Measurements from ENCODE around the gene OPCML. TPM values are rescaled to one million over a fixed set of nuclear protein-coding genes. Genes with fewer than 3 reads are reported as not detected.

The OPCML gene
- total and polyA plus RNA-seq, 4 donors, result under 0.01 to 0.01 TPM; not detected in 2

DNA sequence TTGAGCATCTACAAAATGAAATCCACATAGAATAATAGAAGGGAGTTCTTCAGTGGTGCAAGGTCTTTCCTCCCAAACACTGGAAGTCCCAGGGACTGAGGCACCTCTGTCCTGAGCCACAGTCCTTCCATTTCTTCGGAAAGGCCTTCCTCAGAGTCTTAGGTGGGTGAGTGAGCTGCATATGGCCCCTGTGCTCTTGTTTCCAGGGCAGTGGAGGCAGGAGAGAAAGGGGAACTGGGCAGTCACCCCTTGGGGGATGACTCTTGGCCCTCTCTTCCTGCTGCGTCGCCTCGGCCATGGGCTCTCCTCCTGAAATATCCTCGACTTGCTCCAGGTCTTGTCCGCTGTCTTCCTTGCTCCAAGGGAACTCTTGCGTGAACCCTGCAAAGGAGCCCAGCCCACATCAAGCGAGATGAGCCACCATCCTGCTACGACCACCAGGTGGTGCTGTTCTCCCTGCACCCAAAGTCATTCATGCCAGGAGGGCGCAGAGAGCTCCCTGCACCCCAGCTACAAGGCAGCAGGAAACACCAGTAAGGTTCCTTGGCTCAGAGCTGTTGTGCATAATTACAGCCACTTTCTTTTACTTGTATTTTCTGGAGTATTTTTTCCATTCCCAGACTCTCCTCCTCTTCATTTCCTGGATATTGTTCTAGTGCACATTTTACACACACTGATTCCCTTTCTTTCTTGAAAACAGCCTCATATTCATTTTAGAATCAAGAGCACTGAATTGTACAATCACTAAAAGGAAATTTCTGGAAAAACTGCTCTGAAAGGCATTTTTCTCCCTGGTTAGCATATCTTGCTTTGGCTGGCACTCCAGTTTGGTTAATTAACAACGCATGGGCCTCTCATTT, 397.8 kb downstream of the OPCML start:
- 13% methylated on average over 11 of the region's 11 CpGs for WGBS
- H3K9me3 ChIP-seq (ENCODE audit: control insufficient read depth in 4 of 4, low read length in 3 of 4), result no peaks in the 10 kb centered on the region
- TF ChIP-seq HNF4G (IDR thresholded peaks at IDR 0.05) (no peak), FOXA2 (IDR thresholded peaks at IDR 0.05) (no peak), SP1 (IDR thresholded peaks at IDR 0.05) (no peak), YY1 (IDR thresholded peaks at IDR 0.05) (no peak), TAF1 (conservative IDR thresholded peaks at IDR 0.05) (no peak), HNF4A (conservative IDR thresholded peaks at IDR 0.05) (no peak), RAD21 (IDR thresholded peaks at IDR 0.05) (peak; percentile 77 to 86)
- TF ChIP-seq, protein P1, sequence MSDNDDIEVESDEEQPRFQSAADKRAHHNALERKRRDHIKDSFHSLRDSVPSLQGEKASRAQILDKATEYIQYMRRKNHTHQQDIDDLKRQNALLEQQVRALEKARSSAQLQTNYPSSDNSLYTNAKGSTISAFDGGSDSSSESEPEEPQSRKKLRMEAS (IDR thresholded peaks at IDR 0.05), result no peak
- TF ChIP-seq, protein P2, sequence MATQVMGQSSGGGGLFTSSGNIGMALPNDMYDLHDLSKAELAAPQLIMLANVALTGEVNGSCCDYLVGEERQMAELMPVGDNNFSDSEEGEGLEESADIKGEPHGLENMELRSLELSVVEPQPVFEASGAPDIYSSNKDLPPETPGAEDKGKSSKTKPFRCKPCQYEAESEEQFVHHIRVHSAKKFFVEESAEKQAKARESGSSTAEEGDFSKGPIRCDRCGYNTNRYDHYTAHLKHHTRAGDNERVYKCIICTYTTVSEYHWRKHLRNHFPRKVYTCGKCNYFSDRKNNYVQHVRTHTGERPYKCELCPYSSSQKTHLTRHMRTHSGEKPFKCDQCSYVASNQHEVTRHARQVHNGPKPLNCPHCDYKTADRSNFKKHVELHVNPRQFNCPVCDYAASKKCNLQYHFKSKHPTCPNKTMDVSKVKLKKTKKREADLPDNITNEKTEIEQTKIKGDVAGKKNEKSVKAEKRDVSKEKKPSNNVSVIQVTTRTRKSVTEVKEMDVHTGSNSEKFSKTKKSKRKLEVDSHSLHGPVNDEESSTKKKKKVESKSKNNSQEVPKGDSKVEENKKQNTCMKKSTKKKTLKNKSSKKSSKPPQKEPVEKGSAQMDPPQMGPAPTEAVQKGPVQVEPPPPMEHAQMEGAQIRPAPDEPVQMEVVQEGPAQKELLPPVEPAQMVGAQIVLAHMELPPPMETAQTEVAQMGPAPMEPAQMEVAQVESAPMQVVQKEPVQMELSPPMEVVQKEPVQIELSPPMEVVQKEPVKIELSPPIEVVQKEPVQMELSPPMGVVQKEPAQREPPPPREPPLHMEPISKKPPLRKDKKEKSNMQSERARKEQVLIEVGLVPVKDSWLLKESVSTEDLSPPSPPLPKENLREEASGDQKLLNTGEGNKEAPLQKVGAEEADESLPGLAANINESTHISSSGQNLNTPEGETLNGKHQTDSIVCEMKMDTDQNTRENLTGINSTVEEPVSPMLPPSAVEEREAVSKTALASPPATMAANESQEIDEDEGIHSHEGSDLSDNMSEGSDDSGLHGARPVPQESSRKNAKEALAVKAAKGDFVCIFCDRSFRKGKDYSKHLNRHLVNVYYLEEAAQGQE (IDR thresholded peaks at IDR 0.05), result no peak
- TF ChIP-seq, protein P3, sequence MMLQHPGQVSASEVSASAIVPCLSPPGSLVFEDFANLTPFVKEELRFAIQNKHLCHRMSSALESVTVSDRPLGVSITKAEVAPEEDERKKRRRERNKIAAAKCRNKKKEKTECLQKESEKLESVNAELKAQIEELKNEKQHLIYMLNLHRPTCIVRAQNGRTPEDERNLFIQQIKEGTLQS (IDR thresholded peaks at IDR 0.05), result no peak
- TF ChIP-seq, protein P4, sequence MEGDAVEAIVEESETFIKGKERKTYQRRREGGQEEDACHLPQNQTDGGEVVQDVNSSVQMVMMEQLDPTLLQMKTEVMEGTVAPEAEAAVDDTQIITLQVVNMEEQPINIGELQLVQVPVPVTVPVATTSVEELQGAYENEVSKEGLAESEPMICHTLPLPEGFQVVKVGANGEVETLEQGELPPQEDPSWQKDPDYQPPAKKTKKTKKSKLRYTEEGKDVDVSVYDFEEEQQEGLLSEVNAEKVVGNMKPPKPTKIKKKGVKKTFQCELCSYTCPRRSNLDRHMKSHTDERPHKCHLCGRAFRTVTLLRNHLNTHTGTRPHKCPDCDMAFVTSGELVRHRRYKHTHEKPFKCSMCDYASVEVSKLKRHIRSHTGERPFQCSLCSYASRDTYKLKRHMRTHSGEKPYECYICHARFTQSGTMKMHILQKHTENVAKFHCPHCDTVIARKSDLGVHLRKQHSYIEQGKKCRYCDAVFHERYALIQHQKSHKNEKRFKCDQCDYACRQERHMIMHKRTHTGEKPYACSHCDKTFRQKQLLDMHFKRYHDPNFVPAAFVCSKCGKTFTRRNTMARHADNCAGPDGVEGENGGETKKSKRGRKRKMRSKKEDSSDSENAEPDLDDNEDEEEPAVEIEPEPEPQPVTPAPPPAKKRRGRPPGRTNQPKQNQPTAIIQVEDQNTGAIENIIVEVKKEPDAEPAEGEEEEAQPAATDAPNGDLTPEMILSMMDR (IDR thresholded peaks at IDR 0.05; ENCODE audit: low read depth, low read length, missing input control), result peak; percentile 80
- TF ChIP-seq, protein P5, sequence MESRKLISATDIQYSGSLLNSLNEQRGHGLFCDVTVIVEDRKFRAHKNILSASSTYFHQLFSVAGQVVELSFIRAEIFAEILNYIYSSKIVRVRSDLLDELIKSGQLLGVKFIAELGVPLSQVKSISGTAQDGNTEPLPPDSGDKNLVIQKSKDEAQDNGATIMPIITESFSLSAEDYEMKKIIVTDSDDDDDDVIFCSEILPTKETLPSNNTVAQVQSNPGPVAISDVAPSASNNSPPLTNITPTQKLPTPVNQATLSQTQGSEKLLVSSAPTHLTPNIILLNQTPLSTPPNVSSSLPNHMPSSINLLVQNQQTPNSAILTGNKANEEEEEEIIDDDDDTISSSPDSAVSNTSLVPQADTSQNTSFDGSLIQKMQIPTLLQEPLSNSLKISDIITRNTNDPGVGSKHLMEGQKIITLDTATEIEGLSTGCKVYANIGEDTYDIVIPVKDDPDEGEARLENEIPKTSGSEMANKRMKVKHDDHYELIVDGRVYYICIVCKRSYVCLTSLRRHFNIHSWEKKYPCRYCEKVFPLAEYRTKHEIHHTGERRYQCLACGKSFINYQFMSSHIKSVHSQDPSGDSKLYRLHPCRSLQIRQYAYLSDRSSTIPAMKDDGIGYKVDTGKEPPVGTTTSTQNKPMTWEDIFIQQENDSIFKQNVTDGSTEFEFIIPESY (IDR thresholded peaks at IDR 0.05), result no peak
- H3K27me3 ChIP-seq (ENCODE audit: control insufficient read depth in 4 of 4, insufficient read depth in 4 of 4, low read length in 3 of 4), result peaks cover 0 to 2% (median 0%) of the 10 kb centered on the region in 4 donors
- H3K36me3 ChIP-seq (ENCODE audit: control insufficient read depth in 4 of 4, insufficient read depth in 3 of 4, low read depth in 1 of 4, low read length in 3 of 4), result no peaks in the 10 kb centered on the region
- peaks cover 0 to 2% (median 0%) of the 10 kb centered on the region in 4 donors for H3K4me1 ChIP-seq (ENCODE audit: control insufficient read depth in 4 of 4, insufficient read depth in 4 of 4, low read length in 3 of 4)
- peak; percentile 72 for DNase-seq (ENCODE audit: low spot score)
- H3K9ac ChIP-seq (ENCODE audit: low read depth in 1 of 2, low read length in 2 of 2), result no peak overlapping the region
- H3K27ac ChIP-seq (ENCODE audit: low read depth in 1 of 2, low read length in 2 of 2), result no peak overlapping the region
- H3K4me3 ChIP-seq (ENCODE audit: low read depth in 1 of 3, low read length in 3 of 3), result no peak overlapping the region

DNA sequence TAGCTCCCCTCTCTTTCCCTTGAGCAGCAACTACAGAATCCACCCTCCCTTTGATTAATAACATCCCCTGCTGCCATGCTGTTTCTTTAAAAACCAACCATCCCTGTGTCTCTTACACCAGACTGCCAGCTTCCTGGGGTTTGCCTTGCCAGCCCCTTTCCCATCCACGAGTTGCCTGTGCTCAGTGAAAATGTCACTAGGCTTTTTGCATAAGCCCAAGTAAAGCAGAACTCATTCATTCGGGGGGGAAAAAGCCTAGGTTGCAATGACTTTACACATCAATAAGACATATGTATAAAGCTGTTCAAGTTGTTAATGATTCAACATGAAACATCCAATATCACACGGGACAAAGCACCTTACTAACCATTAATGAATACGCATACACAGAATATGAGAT, 398.7 kb downstream of the OPCML start:
- TF ChIP-seq RXRA (IDR thresholded peaks at IDR 0.05) (no peak), FOXA2 (IDR thresholded peaks at IDR 0.05) (no peak), SP1 (IDR thresholded peaks at IDR 0.05) (no peak), EGR1 (IDR thresholded peaks at IDR 0.05; ENCODE audit: low read depth in 2 of 2) (no peak), FOXA1 (IDR thresholded peaks at IDR 0.05) (no peak), YY1 (IDR thresholded peaks at IDR 0.05) (no peak)
- TF ChIP-seq, protein P4 (IDR thresholded peaks at IDR 0.05; ENCODE audit: low read depth, low read length, missing input control), result no peak
- TF ChIP-seq, protein P3 (IDR thresholded peaks at IDR 0.05), result no peak
- TF ChIP-seq, protein P2 (IDR thresholded peaks at IDR 0.05), result no peak
- Histone ChIP-seq H3K4me1 (ENCODE audit: control insufficient read depth in 4 of 4, insufficient read depth in 4 of 4, low read length in 3 of 4) (peaks cover 0 to 2% (median 0%) of the 10 kb centered on the region in 4 donors), H3K27me3 (ENCODE audit: control insufficient read depth in 4 of 4, insufficient read depth in 4 of 4, low read length in 3 of 4) (peaks cover 0 to 2% (median 0%) of the 10 kb centered on the region in 4 donors), H3K9ac (ENCODE audit: low read depth in 1 of 2, low read length in 2 of 2) (no peak overlapping the region), H3K9me3 (ENCODE audit: control insufficient read depth in 4 of 4, low read length in 3 of 4) (no peaks in the 10 kb centered on the region), H3K36me3 (ENCODE audit: control insufficient read depth in 4 of 4, insufficient read depth in 3 of 4, low read depth in 1 of 4, low read length in 3 of 4) (no peaks in the 10 kb centered on the region), H3K4me3 (ENCODE audit: low read depth in 1 of 3, low read length in 3 of 3) (no peak overlapping the region), H3K27ac (ENCODE audit: low read depth in 1 of 2, low read length in 2 of 2) (no peak overlapping the region)
- DNase-seq (ENCODE audit: low spot score), result no peak
- 55% methylated on average over 4 of the region's 4 CpGs for WGBS
